Activated CD8-positive, alpha-beta T cell treated with anti-CD3 and anti-CD28 coated beads for 36 hours (primary cell): ENCODE results near the gene PRRX2. TPM values are rescaled to one million over a fixed set of nuclear protein-coding genes. Genes with fewer than 3 reads are reported as not detected.

Experiments used
- ATAC-seq: fragments of 200-7000 bp; cut with Tn5 transposase; one replicate; pipeline ENCODE4 v1.10.0; 2021; ENCODE audit warnings: mild to moderate bottlenecking, moderate library complexity
- CTCF ChIA-PET: fragments of 350-600 bp; sonication (Branson Sonifier 250); formaldehyde crosslinking; loops from one replicate; lab custom pipeline; 2021; ENCODE audit warnings: antibody characterized with exemption; lab: Charles Lee
- POLR2A ChIA-PET: fragments of 350-600 bp; sonication (Branson Sonifier 250); formaldehyde crosslinking; loops from one replicate; lab custom pipeline; 2021; ENCODE audit warnings: antibody characterized with exemption; lab: Charles Lee
- DNase-seq: peaks from one replicate; pipeline ENCODE4 v3.0.0-alpha.2; 2020
- H3K27ac Mint-ChIP-seq: one replicate; pipeline ENCODE4 v1.8.0; 2021; ENCODE audit warnings: mild to moderate bottlenecking, mixed read lengths
- H3K27me3 Mint-ChIP-seq: one replicate; pipeline ENCODE4 v1.8.0; 2021; ENCODE audit warnings: mixed read lengths
- H3K36me3 Mint-ChIP-seq: one replicate; pipeline ENCODE4 v1.8.0; 2021; ENCODE audit warnings: low read depth, mixed read lengths
- H3K4me1 Mint-ChIP-seq: one replicate; pipeline ENCODE4 v1.8.0; 2021; ENCODE audit warnings: low read depth, mixed read lengths
- H3K4me3 Mint-ChIP-seq: one replicate; pipeline ENCODE4 v1.8.0; 2021; ENCODE audit warnings: mild to moderate bottlenecking, moderate library complexity, mixed read lengths
- H3K9me3 Mint-ChIP-seq: one replicate; pipeline ENCODE4 v1.8.0; 2021; ENCODE audit warnings: mixed read lengths
- intact Hi-C: fragments of 100-400 bp; cut with micrococcal nuclease; formaldehyde crosslinking; loops from one replicate; pipeline ENCODE4 v1.10.0; 2022
- total RNA-seq, 2 experiments: library from RNA; stranded (reverse); gene quantifications; one replicate each; pipeline ENCODE4 v1.2.3, GENCODE V29; 2021
- TF ChIP-seq, protein P1 (sequence below): fragments of 200-600 bp; IDR thresholded peaks from one replicate; pipeline ENCODE4 v1.8.0; 2022; ENCODE audit warnings: antibody characterized with exemption, mild to moderate bottlenecking

PRRX2 gene
- total RNA-seq, 2 experiments from 2014 or later: 0.85 to 1.2 TPM

DNA sequence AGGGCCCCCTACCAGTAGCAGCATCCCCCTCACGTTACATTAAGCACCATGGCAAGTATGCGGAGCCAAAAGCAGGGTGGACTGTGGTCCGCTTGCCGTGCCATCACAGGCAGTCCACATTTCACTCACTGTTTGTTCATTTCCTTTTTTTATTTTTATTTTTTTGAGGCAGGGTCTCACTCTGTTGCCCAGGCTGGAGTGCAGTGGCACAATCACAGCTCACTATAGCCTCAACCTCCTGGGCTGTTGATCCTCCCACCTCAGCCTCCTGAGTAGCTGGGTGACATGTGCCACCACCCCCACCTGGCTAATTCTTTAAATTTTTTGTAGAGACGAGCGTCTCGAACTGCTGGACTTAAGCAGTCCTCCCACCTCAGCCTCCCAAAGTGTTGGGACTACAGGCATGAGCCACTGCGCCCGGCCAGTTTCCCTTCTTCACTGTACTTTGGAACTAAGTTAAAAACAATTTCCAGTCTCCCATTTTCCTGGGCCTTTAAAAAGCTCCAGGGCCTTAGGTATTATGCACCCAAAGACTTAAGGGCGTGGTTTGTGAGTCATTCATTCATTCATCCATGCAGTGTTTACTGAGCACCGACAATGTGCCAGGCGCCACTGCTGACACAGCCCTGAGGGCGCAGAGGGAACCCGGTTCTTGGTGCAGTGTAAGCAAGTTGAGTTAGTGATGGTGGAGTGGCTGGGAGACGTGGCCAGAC, 19.9 kb downstream of the PRRX2 start:
- ATAC-seq (no peak), DNase-seq (no peak)
- H3K27ac Mint-ChIP-seq: no peak overlapping the region
- H3K27me3 Mint-ChIP-seq: peaks cover 2% of the 10 kb centered on the region
- H3K4me3 Mint-ChIP-seq: no peak overlapping the region
- ChIA-PET CTCF (no interaction called here), POLR2A (no interaction called here)
- no peaks in the 10 kb centered on the region for H3K4me1 Mint-ChIP-seq
- no peaks in the 10 kb centered on the region for H3K36me3 Mint-ChIP-seq
- TF ChIP-seq, protein P1, sequence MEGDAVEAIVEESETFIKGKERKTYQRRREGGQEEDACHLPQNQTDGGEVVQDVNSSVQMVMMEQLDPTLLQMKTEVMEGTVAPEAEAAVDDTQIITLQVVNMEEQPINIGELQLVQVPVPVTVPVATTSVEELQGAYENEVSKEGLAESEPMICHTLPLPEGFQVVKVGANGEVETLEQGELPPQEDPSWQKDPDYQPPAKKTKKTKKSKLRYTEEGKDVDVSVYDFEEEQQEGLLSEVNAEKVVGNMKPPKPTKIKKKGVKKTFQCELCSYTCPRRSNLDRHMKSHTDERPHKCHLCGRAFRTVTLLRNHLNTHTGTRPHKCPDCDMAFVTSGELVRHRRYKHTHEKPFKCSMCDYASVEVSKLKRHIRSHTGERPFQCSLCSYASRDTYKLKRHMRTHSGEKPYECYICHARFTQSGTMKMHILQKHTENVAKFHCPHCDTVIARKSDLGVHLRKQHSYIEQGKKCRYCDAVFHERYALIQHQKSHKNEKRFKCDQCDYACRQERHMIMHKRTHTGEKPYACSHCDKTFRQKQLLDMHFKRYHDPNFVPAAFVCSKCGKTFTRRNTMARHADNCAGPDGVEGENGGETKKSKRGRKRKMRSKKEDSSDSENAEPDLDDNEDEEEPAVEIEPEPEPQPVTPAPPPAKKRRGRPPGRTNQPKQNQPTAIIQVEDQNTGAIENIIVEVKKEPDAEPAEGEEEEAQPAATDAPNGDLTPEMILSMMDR: no peak
- intact Hi-C loops: no loop called here
- H3K9me3 Mint-ChIP-seq: no peaks in the 10 kb centered on the region

DNA sequence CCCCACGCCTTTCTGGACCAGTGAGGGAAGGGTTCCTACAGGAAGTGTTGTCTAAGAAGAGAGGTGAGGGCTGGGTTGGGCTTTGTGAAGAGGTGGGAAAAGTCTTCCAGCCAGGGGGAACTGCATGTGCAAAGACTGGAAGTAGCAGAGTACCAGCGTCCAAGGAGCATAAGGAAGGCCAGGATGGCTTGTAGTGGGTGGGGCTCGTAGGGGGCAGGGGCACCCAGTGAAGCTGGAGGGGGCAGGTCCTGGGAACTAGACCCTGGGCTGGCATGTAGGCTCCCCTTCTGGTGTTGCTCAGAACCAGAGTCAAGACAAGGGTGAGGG, 20.4 kb downstream of the PRRX2 start:
- H3K27ac Mint-ChIP-seq: no peak overlapping the region
- ATAC-seq (no peak), DNase-seq (no peak)
- no peak overlapping the region for H3K4me3 Mint-ChIP-seq
- ChIA-PET CTCF (no interaction called here), POLR2A (no interaction called here)
- H3K36me3 Mint-ChIP-seq: no peaks in the 10 kb centered on the region
- H3K4me1 Mint-ChIP-seq: no peaks in the 10 kb centered on the region
- intact Hi-C loops: no loop called here
- no peaks in the 10 kb centered on the region for H3K9me3 Mint-ChIP-seq
- TF ChIP-seq, protein P1: no peak
- H3K27me3 Mint-ChIP-seq: peaks cover under 1% of the 10 kb centered on the region

DNA sequence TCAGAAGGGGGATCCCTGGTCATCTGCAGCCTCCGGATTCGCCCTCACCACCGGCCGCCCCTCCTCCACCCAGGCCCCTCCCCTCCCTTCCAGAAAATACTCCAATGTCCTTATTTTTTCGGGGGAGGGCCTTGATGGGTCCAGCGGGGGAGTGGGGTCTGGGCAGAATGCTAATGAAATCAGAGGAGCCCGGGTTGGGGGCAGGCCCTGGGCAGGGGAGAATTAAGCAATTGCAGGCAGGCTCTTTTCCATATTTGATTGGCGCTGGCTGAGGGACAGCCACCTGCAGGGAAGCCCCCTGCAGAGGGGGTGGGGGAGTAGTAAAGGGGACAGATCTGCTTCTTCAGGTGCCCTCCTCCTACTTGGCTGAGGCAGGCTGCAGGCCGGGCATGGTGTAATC, 21.3 kb downstream of the PRRX2 start:
- intact Hi-C loops: no loop called here
- H3K4me3 Mint-ChIP-seq: no peak overlapping the region
- ATAC-seq (no peak), DNase-seq (no peak)
- no peaks in the 10 kb centered on the region for H3K36me3 Mint-ChIP-seq
- H3K9me3 Mint-ChIP-seq: no peaks in the 10 kb centered on the region
- no peak overlapping the region for H3K27ac Mint-ChIP-seq
- POLR2A ChIA-PET: no interaction called here
- no peaks in the 10 kb centered on the region for H3K4me1 Mint-ChIP-seq
- CTCF ChIA-PET: interaction anchor here (1.1 kb wide), 1 partner anchor 39 kb away, joined by 3 read pairs; no protein-coding TSS in a partner anchor
- no peaks in the 10 kb centered on the region for H3K27me3 Mint-ChIP-seq
- TF ChIP-seq, protein P1: no peak

DNA sequence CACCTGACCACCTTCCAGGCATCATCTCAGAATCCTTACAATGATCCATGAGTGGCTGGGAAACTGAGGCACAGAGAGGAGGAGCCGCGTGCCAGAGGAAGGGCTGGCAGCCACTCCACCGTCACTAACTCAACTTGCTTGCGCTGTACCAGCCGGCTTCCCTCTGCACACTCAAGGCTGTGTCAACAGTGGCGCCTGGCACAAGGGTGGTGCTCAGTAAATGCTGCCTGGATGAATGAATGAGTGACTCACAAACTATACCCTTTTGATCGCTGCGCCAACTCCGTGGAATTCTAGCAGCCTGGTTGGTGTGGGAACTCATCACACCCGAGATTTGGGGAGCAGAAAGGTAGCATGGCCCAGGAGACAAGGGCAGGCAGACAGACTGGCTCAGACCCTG, 21.9 kb downstream of the PRRX2 start:
- H3K4me3 Mint-ChIP-seq: no peak overlapping the region
- POLR2A ChIA-PET: no interaction called here

More for the DNA sequence above, 21.9 kb downstream of the PRRX2 start:
- Mint-ChIP-seq H3K27ac (no peak overlapping the region), H3K36me3 (no peaks in the 10 kb centered on the region), H3K9me3 (no peaks in the 10 kb centered on the region), H3K4me1 (no peaks in the 10 kb centered on the region), H3K27me3 (no peaks in the 10 kb centered on the region)
- TF ChIP-seq, protein P1: no peak
- CTCF ChIA-PET: interaction anchor here (1.1 kb wide), 1 partner anchor 38 kb away, joined by 3 read pairs; no protein-coding TSS in a partner anchor
- ATAC-seq (no peak), DNase-seq (no peak)
- intact Hi-C loops: no loop called here
